ENCODE data around the gene LATS2.

- TF ChIP-seq CREB1 (IDR thresholded peaks at IDR 0.05) (no peak), EGR1 (IDR thresholded peaks at IDR 0.05; ENCODE audit: borderline replicate concordance, low read depth, low read length) (no peak), RAD21 (IDR thresholded peaks at IDR 0.05 in 1 of 2, conservative IDR thresholded peaks at IDR 0.05 in 1 of 2; ENCODE audit: low read depth in 2 of 2, low read length in 2 of 2) (no peak), SIN3A (conservative IDR thresholded peaks at IDR 0.05 in 1 of 2, IDR thresholded peaks at IDR 0.05 in 1 of 2; ENCODE audit: low read depth in 1 of 2, low read length in 2 of 2) (no peak)
Observed at GRCh38 chr13:21022056-21022979, 39.1 kb downstream of the LATS2 start.
